ENCODE measurements around the gene RNF150. TPM values are rescaled to one million over a fixed set of nuclear protein-coding genes. Genes with fewer than 3 reads are reported as not detected.

Gene RNF150
- total RNA-seq, 1 experiment from 2014 or later, result 4.4 TPM

- no peak overlapping the region for H3K23ac ChIP-seq (ENCODE audit: insufficient read length, low read depth, low read length)
- no peak overlapping the region for H3K4ac ChIP-seq (ENCODE audit: low read depth, low read length)
- H2BK120ac ChIP-seq (ENCODE audit: low read depth, low read length, poor library complexity, severe bottlenecking), result no peak overlapping the region
- no peak overlapping the region for H3T11ph ChIP-seq (ENCODE audit: low read length)
- H2BK12ac ChIP-seq (ENCODE audit: insufficient read length, low read depth, low read length), result no peak overlapping the region
- H4K91ac ChIP-seq (ENCODE audit: insufficient read length, low read depth, low read length), result no peak overlapping the region
- H3K79me1 ChIP-seq (ENCODE audit: insufficient read depth, low read depth, low read length, poor library complexity, severe bottlenecking), result no peaks in the 10 kb centered on the region
- no peak overlapping the region for H2AFZ ChIP-seq (ENCODE audit: low read length)
- H4K5ac ChIP-seq (ENCODE audit: insufficient read length, low read depth, low read length), result no peak overlapping the region
- H3K9me3 ChIP-seq (ENCODE audit: control insufficient read depth, low read depth, low read length), result no peaks in the 10 kb centered on the region
- no peak overlapping the region for H2BK20ac ChIP-seq (ENCODE audit: low read depth, low read length, poor library complexity, severe bottlenecking)
- H2BK15ac ChIP-seq (ENCODE audit: low read depth, low read length), result no peak overlapping the region
- no peak overlapping the region for H3K27ac ChIP-seq (ENCODE audit: insufficient read length, low read depth, low read length)
- TF ChIP-seq CTCF (conservative IDR thresholded peaks at IDR 0.05), result no peak
- H3K79me2 ChIP-seq (ENCODE audit: insufficient read depth, low read length), result no peaks in the 10 kb centered on the region
- WGBS (ENCODE audit: extremely low coverage, insufficient read length, low lambda C conversion rate), result no CpG with 5 or more reads among the region's 3 CpGs
- H3K4me1 ChIP-seq (ENCODE audit: insufficient read depth, low read length), result no peaks in the 10 kb centered on the region
- Mint-ChIP-seq H3K27me3 (ENCODE audit: low read depth) (no peaks in the 10 kb centered on the region), H3K9me3 (no peaks in the 10 kb centered on the region), H3K27ac (no peak overlapping the region), H3K36me3 (ENCODE audit: insufficient read depth in 1 of 3, low read depth in 3 of 3) (no peaks in the 10 kb centered on the region; a peak in 1 of 7 replicates), H3K4me3 (no peak overlapping the region), H3K4me1 (peaks cover 4% of the 10 kb centered on the region in 2 experiments; a peak in 3 of 4 replicates)
- H3K14ac ChIP-seq (ENCODE audit: insufficient read depth, low read length), result no peak overlapping the region
- DNase-seq, result peak; percentile 43
- no peak overlapping the region for H4K8ac ChIP-seq (replicated peaks; ENCODE audit: insufficient read length, low read depth, low read length)
- no peaks in the 10 kb centered on the region for H3K27me3 ChIP-seq (ENCODE audit: insufficient read depth, low read length)
- H3K23me2 ChIP-seq (ENCODE audit: insufficient read length, low read depth, low read length, poor library complexity, severe bottlenecking), result no peaks in the 10 kb centered on the region
- H4K20me1 ChIP-seq (ENCODE audit: control insufficient read depth, insufficient read depth, insufficient read length), result no peaks in the 10 kb centered on the region
- H3K4me2 ChIP-seq (ENCODE audit: insufficient read depth, insufficient read length, low read length), result no peak overlapping the region
- no peak overlapping the region for H3K56ac ChIP-seq (ENCODE audit: insufficient read length, low read depth, low read length)
- H2AK5ac ChIP-seq (ENCODE audit: insufficient read length, low read length), result no peak overlapping the region
- H2BK5ac ChIP-seq (ENCODE audit: insufficient read length, low read length), result no peak overlapping the region
- no peak overlapping the region for H3K9ac ChIP-seq (ENCODE audit: extremely low read depth, insufficient read length, low read length)
- H3K18ac ChIP-seq (ENCODE audit: insufficient read length, low read depth, low read length), result no peak overlapping the region
Measured at GRCh38 chr4:140971077-140971792, 162.0 kb downstream of the RNF150 start.
